Left lung (tissue), 10 donors: ENCODE measurements around the gene CTIF. TPM values are rescaled to one million over a fixed set of nuclear protein-coding genes. Genes with fewer than 3 reads are reported as not detected.

Experiments
- ATAC-seq: fragments of 200-7000 bp; cut with Tn5 transposase; one replicate; pipeline ENCODE4 v1.9.1; 2020; ENCODE audit warnings: moderate library complexity
- DNase-seq, 4 donors: peaks; one replicate each; pipeline ENCODE4 v3.0.0-alpha.2; 2013 to 2020
- H3K27ac ChIP-seq, 2 donors: fragments of 200-600 bp; sonication (generic) in 1 of 2; one replicate each; pipeline versions ENCODE4 v1.5.0 to v1.8.0; 2020 to 2021
- H3K27me3 ChIP-seq, 2 donors: fragments of 200-600 bp; sonication (generic) in 1 of 2; one replicate each; pipeline versions ENCODE4 v1.5.0 to v1.8.0; 2020 to 2021
- H3K36me3 ChIP-seq, 2 donors: fragments of 200-600 bp; sonication (generic) in 1 of 2; one replicate each; pipeline versions ENCODE4 v1.5.0 to v1.8.0; 2020 to 2021
- H3K4me1 ChIP-seq, 2 donors: fragments of 200-600 bp; one replicate each; pipeline ENCODE4 v1.8.0; 2021
- H3K4me3 ChIP-seq, 2 donors: fragments of 200-600 bp; sonication (generic) in 1 of 2; one replicate each; pipeline versions ENCODE4 v1.5.0 to v1.8.0; 2020 to 2021; ENCODE audit warnings: mild to moderate bottlenecking in 1 of 2
- H3K9me3 ChIP-seq, 2 donors: fragments of 200-600 bp; sonication (generic) in 1 of 2; one replicate each; pipeline versions ENCODE4 v1.5.0 to v1.8.0; 2020 to 2021
- CTCF ChIP-seq, 2 donors: fragments of 200-600 bp; sonication (generic) in 1 of 2; IDR thresholded peaks; one replicate each; pipeline versions ENCODE4 v1.5.0 to v1.8.0; 2021; ENCODE audit warnings: antibody characterized with exemption in 2 of 2
- intact Hi-C, 2 donors: fragments of 100-400 bp; cut with DNase I; formaldehyde crosslinking; loops; one replicate each; pipeline versions ENCODE4 v1.11.2 to v1.14.2; 2022
- polyA plus RNA-seq, 6 donors: library from polyadenylated mRNA; unstranded; fragments of 120-200 nt; gene quantifications; one replicate each; pipeline ENCODE4 v1.2.1, GENCODE V29; 2013; ENCODE audit not compliant: insufficient read length in 6 of 6
- total RNA-seq, 2 donors: library from RNA; stranded (reverse); fragmentation: NEBNext Ultra II Directional; extraction: Animal tissue kit (Norgen Biotek cat#: 25700); gene quantifications; one replicate each; pipeline ENCODE4 v1.2.1, GENCODE V29; 2021
- donor health status: DM: no; HTN: yes; CAD: no.
- donor health status: DM: no; HTN: no; CAD: no.

CTIF gene
- total and polyA plus RNA-seq, 8 donors, result 24.9 to 46.1 (median 34.9) TPM

DNA sequence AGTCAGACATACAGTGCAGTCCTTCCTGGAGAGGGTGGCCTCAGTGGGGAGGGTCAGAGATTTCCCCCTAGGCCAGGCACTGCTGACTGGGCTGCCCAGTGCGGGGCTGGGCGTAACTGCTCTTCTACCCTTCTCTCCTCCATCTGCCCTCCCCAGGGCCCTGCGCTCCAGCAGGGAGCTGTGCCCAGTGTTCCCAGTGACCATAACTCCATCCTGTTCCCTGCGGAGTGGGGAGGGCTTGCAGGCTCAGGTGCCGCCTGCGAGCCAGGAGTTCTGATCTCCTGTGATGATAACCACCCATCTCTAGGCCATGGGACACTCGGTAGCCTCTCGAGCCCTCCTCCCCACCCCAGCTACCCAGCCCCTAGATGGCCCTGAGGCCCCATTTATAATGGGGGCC, 304.3 kb downstream of the CTIF start:
- H3K27ac ChIP-seq, result peak overlapping the region; percentile 51 to 77
- intact Hi-C loops, result no loop called here
- ATAC-seq, result no peak
- peaks cover 4 to 73% of the 10 kb centered on the region in 2 donors for H3K4me1 ChIP-seq
- no peak for TF ChIP-seq CTCF (IDR thresholded peaks at IDR 0.05)
- H3K4me3 ChIP-seq, result no peak overlapping the region
- H3K9me3 ChIP-seq, result no peaks in the 10 kb centered on the region
- H3K36me3 ChIP-seq, result no peaks in the 10 kb centered on the region
- peak in 1 of 4 donors; percentile 24 for DNase-seq
- H3K27me3 ChIP-seq, result no peaks in the 10 kb centered on the region

DNA sequence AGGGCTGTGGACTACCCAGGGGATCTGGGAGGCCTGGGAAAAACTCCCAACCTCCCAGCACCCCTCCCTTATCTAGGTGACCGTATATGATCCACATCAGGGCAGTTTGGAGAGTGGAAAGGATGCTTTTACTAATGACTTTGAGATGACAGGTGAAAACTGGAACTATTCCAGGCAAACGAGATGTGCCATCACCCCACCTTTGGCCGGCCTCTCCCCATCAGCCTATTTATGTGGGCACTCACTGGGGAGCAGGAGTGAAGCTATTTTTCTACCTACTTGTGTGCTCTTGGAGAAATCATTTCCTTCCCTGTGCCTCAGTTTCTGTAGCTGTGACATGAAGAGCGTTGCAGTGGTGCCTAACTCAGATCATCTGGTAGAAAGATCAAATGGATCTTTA, 304.8 kb downstream of the CTIF start:
- DNase-seq (no peak), ATAC-seq (no peak)
- Histone ChIP-seq H3K4me3 (no peak overlapping the region), H3K9me3 (no peaks in the 10 kb centered on the region), H3K27ac (peak overlapping the region in 1 of 2 donors; percentile 77), H3K4me1 (peaks cover 4 to 68% of the 10 kb centered on the region in 2 donors), H3K36me3 (no peaks in the 10 kb centered on the region), H3K27me3 (no peaks in the 10 kb centered on the region)
- intact Hi-C loops, result no loop called here
- no peak for TF ChIP-seq CTCF (IDR thresholded peaks at IDR 0.05)

DNA sequence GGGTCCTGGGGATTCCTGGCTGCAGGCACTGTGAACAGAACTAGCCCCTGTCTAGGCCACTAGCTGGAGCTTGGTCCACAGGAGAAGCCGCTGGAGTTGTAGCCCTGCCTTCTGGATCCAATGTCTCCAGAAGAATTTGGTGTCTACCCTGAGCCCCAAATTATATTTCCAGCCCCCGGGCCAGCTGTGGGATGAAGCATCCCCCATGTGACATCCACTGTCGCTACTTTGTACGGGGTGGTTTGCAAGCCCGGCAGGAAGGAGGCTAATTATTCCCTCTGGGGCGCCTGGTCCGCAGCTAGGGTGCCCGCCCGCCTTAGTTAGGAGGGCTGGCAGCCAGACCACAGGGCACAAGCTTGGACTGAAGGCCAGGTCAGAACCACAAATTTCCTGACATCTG, 305.4 kb downstream of the CTIF start:
- peak in 1 of 4 donors; percentile 32 for DNase-seq
- intact Hi-C loops, result no loop called here
- no peaks in the 10 kb centered on the region for H3K27me3 ChIP-seq
- H3K4me3 ChIP-seq, result no peak overlapping the region
- no peak for ATAC-seq
- H3K4me1 ChIP-seq, result peaks cover 4 to 62% of the 10 kb centered on the region in 2 donors
- H3K27ac ChIP-seq, result no peak overlapping the region
- H3K9me3 ChIP-seq, result no peaks in the 10 kb centered on the region
- H3K36me3 ChIP-seq, result no peaks in the 10 kb centered on the region
- no peak for TF ChIP-seq CTCF (IDR thresholded peaks at IDR 0.05)

DNA sequence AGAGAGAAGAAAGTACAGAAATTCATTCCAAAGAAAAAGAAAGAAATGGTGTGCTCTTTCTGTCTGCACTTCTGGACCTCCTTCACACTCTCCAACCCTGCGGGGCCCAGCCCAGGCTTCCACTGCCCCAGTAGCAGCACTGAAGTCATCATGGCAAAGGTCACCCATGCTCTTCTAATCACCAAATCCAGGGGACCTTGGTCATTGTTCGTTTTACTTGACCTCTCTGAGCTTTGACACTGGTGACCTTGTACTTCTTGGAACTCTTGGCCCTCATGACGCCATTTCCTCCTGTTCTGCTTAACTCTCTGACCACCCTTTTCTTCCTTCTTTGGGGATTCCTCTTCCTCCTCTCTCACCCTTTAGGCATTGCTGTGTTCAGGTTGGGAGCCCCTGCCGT, 306.3 kb downstream of the CTIF start:
- intact Hi-C loops, result no loop called here
- H3K36me3 ChIP-seq, result no peaks in the 10 kb centered on the region
- no peak for TF ChIP-seq CTCF (IDR thresholded peaks at IDR 0.05)
- ATAC-seq, result peak; percentile 4
- no peaks in the 10 kb centered on the region for H3K9me3 ChIP-seq
- DNase-seq, result no peak
- H3K4me1 ChIP-seq, result peaks cover 4 to 53% of the 10 kb centered on the region in 2 donors
- no peak overlapping the region for H3K27ac ChIP-seq
- H3K4me3 ChIP-seq, result no peak overlapping the region
- no peaks in the 10 kb centered on the region for H3K27me3 ChIP-seq

GRCh38 chr18:48846423-48846932, 307.6 kb downstream of the CTIF start:
- H3K36me3 ChIP-seq, result no peaks in the 10 kb centered on the region
- H3K27me3 ChIP-seq, result no peaks in the 10 kb centered on the region
- H3K9me3 ChIP-seq, result no peaks in the 10 kb centered on the region
- DNase-seq (no peak), ATAC-seq (no peak)
- peaks cover 7 to 52% of the 10 kb centered on the region in 2 donors for H3K4me1 ChIP-seq
- intact Hi-C loops, result no loop called here
- no peak overlapping the region for H3K27ac ChIP-seq
- no peak for TF ChIP-seq CTCF (IDR thresholded peaks at IDR 0.05)
- H3K4me3 ChIP-seq, result no peak overlapping the region
